ENCODE results near the gene STK24.
A peak's percentile ranks its signal among the peaks of the same experiment; 100 is the strongest.

STK24 gene

DNA sequence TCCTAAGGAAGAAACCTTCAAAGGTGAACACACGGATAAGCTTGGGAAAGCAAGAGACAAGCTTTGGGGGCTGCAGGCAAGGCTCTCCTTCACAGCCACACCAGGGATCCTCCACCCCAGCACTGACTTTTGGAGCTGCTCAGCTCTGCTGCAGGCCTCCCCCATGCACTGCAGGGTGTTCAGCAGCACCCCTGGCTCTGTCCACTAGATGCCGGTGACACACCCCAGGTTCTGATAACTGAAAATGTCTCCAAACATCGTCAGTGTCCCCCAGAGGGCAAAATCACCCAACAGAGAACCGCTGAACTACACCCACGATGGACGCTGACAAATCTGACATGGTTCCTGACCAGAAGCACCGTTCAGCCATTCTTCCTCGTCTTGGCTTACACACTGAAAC, 90.5 kb downstream of the STK24 start:
- DNase-seq: no peak

DNA sequence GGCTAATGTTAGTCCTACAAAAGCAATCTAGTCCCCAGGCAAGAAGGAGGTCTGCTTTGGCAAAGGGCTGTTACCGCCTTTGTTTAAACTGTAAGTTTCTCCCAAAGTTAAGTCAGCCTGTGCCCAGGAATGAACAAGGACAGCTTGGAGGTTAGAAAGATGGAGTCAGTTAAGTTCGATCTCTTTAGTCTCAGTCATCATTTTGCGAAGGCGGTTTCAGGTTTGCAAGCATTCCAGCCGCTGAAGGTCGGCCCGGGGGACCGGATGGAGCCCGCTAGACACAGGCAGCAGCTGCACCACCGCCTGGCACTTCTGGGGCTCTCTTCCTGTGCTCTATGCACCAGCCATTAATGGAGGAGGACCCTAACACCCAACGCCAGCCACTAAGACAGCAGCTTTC, 91.3 kb downstream of the STK24 start:
- no peak for DNase-seq

GRCh38 chr13:98484289-98485219, 92.4 kb downstream of the STK24 start:
- peak; percentile 68 for DNase-seq

DNA sequence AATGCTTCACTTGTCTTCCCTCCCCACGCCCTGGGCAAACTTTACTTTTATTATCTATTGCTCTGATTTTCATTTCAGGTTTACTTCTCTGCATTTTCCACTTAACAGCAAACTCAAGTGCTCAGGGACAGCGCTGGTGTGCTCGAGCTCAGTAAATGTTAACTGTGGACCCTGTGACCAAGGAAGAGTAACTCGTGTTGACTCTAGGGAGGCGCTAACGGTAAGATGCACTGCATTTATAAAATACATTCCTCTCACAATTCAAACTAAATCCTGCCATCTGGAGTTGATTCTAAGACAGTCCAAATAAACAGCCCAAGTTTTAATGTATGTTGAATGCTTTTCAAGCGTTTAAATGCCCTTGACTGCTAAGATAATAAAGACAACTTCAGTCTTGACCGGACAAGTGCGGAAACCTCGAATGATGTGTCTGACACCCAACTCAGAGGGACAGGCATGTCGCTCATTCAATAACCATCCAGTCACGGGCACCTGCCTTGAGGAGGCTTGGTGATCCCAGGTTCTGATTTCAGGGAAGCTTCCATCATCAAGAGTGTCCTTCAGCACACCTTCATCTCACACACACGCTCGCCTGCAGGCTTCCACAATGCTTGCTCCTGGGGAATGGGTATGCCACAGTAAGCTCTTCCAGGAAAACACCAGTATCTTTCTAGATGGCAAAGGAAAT, 93.2 kb downstream of the STK24 start:
- DNase-seq: no peak

- DNase-seq: no peak
Observed at GRCh38 chr13:98482476-98483444, 94.1 kb downstream of the STK24 start.

DNA sequence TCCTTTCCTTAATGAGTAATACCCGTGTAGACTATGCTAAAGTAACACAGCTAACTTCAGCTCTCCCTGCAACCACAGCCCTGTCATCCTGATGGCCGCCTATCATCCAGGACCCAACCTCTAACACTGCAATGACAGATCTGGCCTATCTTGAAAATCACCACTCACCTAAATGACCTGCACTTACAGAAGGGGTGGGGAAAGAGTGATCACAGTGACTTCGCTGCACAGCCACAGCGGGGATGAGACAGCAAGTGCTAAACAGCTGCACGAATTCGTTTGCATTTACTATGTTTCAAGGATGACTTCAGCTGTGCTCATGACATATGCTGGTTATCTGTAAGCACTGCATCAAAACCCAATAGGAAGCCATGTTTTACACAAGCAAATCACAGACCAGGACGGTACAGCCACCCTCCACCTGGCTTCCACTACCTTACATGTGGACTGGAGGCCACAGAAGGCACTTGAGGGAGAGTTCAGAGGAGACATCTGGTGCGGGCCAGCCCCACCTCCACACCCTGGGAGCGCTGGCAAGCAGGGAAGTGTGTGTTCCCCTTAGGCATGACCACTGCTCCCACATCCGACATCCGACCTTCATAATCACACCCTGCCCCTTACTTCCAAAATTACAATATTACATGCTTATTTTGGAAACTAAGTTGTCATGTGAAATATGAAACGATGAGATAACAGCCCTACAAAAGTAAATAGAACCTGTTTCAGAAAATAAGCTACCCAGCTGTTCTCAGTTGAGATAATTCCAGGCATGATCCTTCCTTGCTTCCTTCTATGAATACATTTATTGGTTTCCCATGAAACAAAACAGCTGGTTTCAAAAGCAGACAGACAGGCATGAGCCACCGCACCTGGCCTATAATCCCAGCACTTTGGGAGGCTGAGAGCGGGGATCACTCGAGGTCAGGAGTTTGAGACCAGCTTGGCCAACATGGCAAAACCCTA, 95.7 kb downstream of the STK24 start:
- peak; percentile 49 for DNase-seq

- no peak for DNase-seq
Observed at GRCh38 chr13:98479496-98480003, 97.4 kb downstream of the STK24 start.

DNA sequence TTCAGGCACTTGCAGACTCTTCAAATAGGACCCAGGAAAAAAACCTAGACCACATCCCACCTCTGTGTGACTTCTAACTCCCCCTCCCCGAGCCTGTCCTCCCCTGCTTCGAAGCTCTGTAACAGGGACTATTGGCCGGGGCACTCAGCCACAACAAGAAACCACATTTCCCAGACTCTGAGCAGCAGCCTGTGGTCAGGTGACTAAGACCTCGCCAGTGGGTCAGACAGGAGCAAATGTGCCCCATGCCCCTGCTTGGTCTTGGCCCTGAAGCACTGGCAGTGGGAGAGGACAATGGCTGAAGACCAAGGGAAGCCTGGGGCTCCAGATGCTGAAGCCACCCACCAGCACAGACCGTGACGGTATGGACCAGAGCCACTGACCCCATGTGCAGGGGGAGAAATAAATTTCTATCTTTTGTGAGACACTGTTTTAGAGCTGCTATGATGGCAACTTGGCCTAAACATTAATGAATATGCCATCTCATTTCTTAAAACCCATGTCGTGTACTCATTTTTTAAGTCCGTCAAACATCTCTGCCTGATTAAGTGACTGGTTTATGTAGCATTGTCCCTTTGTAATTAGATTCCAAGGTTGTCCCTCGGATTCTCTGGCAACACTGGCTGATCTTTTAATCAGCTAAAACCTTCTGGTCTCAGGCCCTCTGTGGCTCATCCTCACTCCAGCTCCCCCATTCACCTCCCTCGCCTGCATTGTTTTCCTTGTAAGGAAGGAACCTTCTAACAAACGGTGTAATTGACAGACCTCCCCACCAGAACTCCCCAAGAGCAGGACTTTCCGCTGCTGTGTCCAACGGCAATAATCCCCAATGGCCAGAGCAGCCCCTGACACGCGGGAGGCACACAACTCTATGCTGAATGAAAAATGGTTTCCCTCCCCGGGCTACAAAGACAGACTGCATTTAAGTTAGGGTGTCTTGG, 98.4 kb downstream of the STK24 start:
- DNase-seq: no peak

GRCh38 chr13:98476538-98476966, 100.4 kb downstream of the STK24 start:
- DNase-seq: no peak

GRCh38 chr13:98476106-98476505, 100.8 kb downstream of the STK24 start:
- DNase-seq: no peak

DNA sequence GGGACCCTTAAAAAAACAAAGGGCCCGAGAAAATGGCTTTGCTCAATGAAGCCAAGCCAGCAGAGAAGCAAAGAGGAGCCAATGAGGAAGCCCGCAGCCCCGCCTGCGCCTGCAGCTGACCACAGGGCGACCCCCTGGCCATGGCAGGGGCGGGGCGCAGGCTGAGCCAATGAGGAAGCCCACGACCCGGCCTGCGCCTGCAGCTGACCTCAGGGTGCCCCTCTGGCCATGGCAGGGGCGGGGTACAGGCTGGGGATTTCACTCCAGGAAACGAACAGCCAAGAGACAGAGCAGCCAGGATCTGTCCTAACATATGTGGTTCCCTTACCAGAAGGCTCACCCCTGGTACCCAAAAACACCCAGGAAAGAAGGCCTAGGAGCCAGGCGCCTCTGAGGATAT, 101.4 kb downstream of the STK24 start:
- DNase-seq: no peak

DNA sequence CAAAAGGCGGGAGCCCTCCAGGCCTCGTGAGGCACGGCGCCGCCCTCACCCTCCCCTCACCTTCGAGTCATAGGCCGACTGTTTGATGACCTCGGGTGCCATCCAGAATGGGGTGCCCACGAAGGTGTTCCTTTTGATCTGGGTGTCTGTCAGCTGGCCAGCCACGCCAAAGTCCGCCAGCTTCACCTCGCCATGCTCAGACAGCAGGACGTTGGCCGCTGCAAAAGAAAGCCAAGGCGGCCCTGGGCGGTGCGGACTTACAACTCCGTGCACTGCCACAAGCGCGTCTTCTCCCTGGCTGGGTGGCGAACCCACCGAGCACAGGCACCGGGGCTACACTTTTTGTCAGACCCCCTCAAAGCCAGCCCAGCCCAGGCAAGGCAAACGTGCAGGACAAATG, 102.1 kb downstream of the STK24 start:
- no peak for DNase-seq

GRCh38 chr13:98474292-98474691, 102.6 kb downstream of the STK24 start:
- DNase-seq: no peak

DNA sequence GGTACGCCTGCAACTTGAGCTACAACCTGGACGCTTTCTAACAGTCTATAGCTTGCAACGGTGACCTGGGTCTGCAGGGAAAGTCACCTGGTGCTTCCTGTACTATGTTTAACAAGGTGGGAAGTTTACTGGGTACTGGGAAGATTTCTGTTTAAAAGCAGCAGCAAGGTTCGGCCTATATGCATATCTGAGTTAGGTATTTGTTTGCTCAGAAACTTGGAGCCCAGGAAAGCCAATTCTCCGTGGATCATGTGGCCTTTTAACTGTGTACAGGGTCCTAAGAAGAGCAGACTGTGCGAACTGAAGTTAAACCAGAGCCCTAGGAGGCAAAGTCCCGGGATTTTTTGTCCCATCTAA, 103.1 kb downstream of the STK24 start:
- DNase-seq: no peak

DNA sequence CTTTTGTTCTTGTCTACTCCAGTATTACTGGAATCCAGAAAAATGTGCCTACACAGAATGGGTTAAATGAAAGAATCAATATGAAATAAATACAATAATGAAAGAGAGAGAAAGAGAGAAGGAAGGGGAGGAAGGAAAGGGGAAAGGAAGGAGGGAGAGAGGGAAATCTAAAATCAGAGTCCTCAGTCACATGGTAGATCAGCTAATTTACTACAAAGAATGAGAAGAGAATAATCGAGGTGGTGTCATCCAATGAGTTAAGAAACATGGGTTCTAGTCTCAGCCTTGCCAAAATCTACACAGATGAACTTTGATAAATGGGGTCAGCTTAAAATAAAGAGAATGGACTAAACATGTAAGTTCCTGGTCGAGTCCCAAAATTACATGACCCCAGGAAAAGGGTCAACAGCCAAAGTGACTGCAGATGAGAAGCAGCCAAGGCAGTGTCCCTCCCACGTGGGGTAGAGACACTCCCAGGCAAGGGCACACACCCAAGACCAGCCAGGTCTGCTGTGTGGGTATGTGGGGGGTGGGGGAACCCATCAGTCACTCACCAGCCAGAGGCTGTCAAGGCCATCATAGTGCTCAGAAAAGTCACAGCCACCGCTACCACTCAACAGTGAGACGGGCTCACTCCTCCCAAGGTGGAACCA, 103.6 kb downstream of the STK24 start:
- DNase-seq: no peak

DNA sequence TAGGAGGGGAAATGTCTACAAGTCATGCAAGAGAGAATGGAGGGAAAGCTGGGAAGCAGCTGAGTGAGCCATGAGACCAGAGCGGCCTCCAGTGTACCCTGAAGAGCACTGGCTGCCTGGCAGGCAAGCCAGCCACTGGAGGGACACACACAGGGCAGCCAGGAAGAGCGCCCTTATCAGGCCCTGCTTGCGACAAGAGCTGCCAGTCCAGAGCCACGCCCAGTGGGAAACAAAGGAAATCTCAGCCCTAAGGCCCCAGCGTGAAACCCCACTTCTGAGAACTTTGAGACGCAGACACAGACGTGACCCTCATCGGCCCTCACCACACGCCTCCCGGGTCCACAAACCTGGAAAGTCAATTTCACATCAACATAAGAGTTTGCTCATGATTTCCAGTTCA, 105.0 kb downstream of the STK24 start:
- DNase-seq: no peak

DNA sequence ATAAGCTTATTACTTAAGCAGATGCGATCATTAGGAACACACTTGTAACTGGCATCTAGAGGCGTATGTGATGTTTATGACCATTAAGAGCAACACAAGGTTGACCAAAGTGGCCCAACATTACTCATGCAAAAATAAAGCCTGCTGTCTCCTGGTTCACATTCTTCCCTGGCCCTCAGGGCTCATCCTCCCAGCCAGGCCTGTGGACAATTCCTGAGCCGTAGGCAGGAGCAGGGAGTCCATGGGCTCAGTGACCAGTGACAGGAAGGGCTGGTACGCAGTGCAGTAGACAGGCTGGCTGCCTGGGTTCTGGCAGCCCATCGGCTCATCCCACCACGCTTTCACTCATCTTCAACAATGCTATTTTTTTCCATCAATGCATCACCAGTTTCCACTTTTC, 106.0 kb downstream of the STK24 start:
- no peak for DNase-seq

- DNase-seq: no peak
Observed at GRCh38 chr13:98468929-98469328, 108.0 kb downstream of the STK24 start.

GRCh38 chr13:98468361-98468760, 108.5 kb downstream of the STK24 start:
- DNase-seq: no peak
